IMR-90 (cell line): ENCODE data around the gene UQCC5. TPM values are rescaled to one million over a fixed set of nuclear protein-coding genes. Genes with fewer than 3 reads are reported as not detected.
A peak's percentile ranks its signal among the peaks of the same experiment; 100 is the strongest.

Experiments
- ATAC-seq: fragments of 200-7000 bp; cut with Tn5 transposase; 2 replicates; pipeline ENCODE4 v1.9.1; 2020; ENCODE audit warnings: low read depth, mild to moderate bottlenecking, moderate library complexity
- BruUV-seq: library from RNA; stranded (reverse); fragments of 400-500 nt; replicated peaks from 2 replicates; lab custom pipeline; 2021; lab: Mats Ljungman, UMichigan
- CTCF ChIA-PET: fragments of 300-600 bp; formaldehyde crosslinking; extraction: SDS; loops from one replicate; lab custom pipeline; 2021; ENCODE audit warnings: antibody characterized with exemption; lab: Yijun Ruan, JAX
- POLR2A ChIA-PET: fragments of 300-600 bp; sonication (Branson Sonifier 250); formaldehyde crosslinking; loops from one replicate; lab custom pipeline; 2022; ENCODE audit warnings: antibody characterized with exemption; ENCODE audit not compliant: unreplicated experiment; lab: Charles Lee
- DNase-seq: peaks from one replicate; pipeline ENCODE4 v3.0.0; 2013
- H2AFZ ChIP-seq: replicated peaks from 2 replicates; pipeline ENCODE3; 2013; ENCODE audit warnings: low read length, mild to moderate bottlenecking; ENCODE audit not compliant: poor library complexity
- H2AK5ac ChIP-seq: 2 replicates; pipeline ENCODE4 v1.6.1; 2013; ENCODE audit warnings: low read depth, low read length, inconsistent platforms
- H2AK9ac ChIP-seq: replicated peaks from 2 replicates; pipeline ENCODE3; 2013; ENCODE audit warnings: mild to moderate bottlenecking, low read depth, low read length, moderate library complexity; ENCODE audit not compliant: poor library complexity
- H2BK120ac ChIP-seq: 2 replicates; pipeline ENCODE4 v1.6.1; 2013; ENCODE audit warnings: low read depth, low read length, inconsistent platforms
- H2BK15ac ChIP-seq: 3 replicates; pipeline ENCODE4 v1.6.1; 2013; ENCODE audit warnings: low read depth, low read length, inconsistent platforms
- H2BK20ac ChIP-seq: 2 replicates; pipeline ENCODE4 v1.6.1; 2013; ENCODE audit warnings: low read depth, mild to moderate bottlenecking, inconsistent platforms, low read length, moderate library complexity
- H2BK5ac ChIP-seq: 2 replicates; pipeline ENCODE4 v1.6.1; 2013; ENCODE audit warnings: mild to moderate bottlenecking, low read depth, low read length, inconsistent platforms; ENCODE audit not compliant: poor library complexity, severe bottlenecking
- H3K14ac ChIP-seq: replicated peaks from 2 replicates; pipeline ENCODE4 v1.6.1; 2013; ENCODE audit warnings: low read depth, low read length, inconsistent platforms
- H3K18ac ChIP-seq: 2 replicates; pipeline ENCODE4 v1.6.1; 2013; ENCODE audit warnings: low read depth, low read length, control low read depth
- H3K23ac ChIP-seq: 2 replicates; pipeline ENCODE4 v1.6.1; 2013; ENCODE audit warnings: low read depth, low read length, inconsistent platforms
- H3K27ac ChIP-seq: 2 replicates; pipeline ENCODE4 v1.5.1; 2013; ENCODE audit warnings: mild to moderate bottlenecking, control low read depth, low read length; ENCODE audit not compliant: insufficient read depth
- H3K27me3 ChIP-seq: 2 replicates; pipeline ENCODE4 v1.6.1; 2013; ENCODE audit warnings: low read length; ENCODE audit not compliant: control insufficient read depth, insufficient read depth
- H3K36me3 ChIP-seq: 2 replicates; pipeline ENCODE4 v1.6.1; 2013; ENCODE audit warnings: low read length, mixed read lengths; ENCODE audit not compliant: control insufficient read depth, insufficient read depth
- H3K4ac ChIP-seq: 2 replicates; pipeline ENCODE4 v1.6.1; 2013; ENCODE audit warnings: low read depth, low read length, inconsistent platforms
- H3K4me1 ChIP-seq: 2 replicates; pipeline ENCODE4 v1.6.1; 2013; ENCODE audit warnings: low read length, mixed read lengths; ENCODE audit not compliant: control insufficient read depth, insufficient read depth
- H3K4me2 ChIP-seq: 2 replicates; pipeline ENCODE4 v1.6.1; 2013; ENCODE audit warnings: low read depth, mild to moderate bottlenecking, control low read depth, low read length, moderate library complexity
- H3K4me3 ChIP-seq: 2 replicates; pipeline ENCODE4 v1.5.1; 2013; ENCODE audit warnings: low read depth, mild to moderate bottlenecking, control low read depth, low read length, moderate library complexity; ENCODE audit not compliant: insufficient read depth
- H3K56ac ChIP-seq: 2 replicates; pipeline ENCODE4 v1.6.1; 2013; ENCODE audit warnings: low read length, inconsistent platforms; ENCODE audit not compliant: insufficient read depth; ENCODE audit errors: extremely low read depth
- H3K79me1 ChIP-seq, 2 experiments: 2 replicates each; pipeline ENCODE4 v1.6.1; 2013; ENCODE audit warnings: low read length in 2 of 2, inconsistent platforms in 1 of 2, low read depth in 1 of 2
- H3K9ac ChIP-seq: 2 replicates; pipeline ENCODE4 v1.6.1; 2013; ENCODE audit warnings: low read depth, low read length, control low read depth
- H3K9me1 ChIP-seq: 2 replicates; pipeline ENCODE4 v1.6.1; 2013; ENCODE audit warnings: low read length, inconsistent platforms; ENCODE audit not compliant: insufficient read depth
- H3K9me3 ChIP-seq: 2 replicates; pipeline ENCODE4 v1.6.1; 2013; ENCODE audit warnings: low read length; ENCODE audit not compliant: control insufficient read depth, insufficient read depth
- H4K20me1 ChIP-seq: 2 replicates; pipeline ENCODE4 v1.6.1; 2013; ENCODE audit warnings: low read length, inconsistent platforms; ENCODE audit not compliant: insufficient read depth
- H4K5ac ChIP-seq: 2 replicates; pipeline ENCODE4 v1.6.1; 2013; ENCODE audit warnings: mild to moderate bottlenecking, low read depth, low read length, control low read depth
- H4K8ac ChIP-seq, 2 experiments: 2 replicates each; pipeline ENCODE4 v1.6.1; 2013; ENCODE audit warnings: low read depth in 2 of 2, low read length in 2 of 2, control low read depth in 1 of 2, inconsistent platforms in 1 of 2
- H4K91ac ChIP-seq: 2 replicates; pipeline ENCODE4 v1.6.1; 2013; ENCODE audit warnings: low read depth, low read length, inconsistent platforms; ENCODE audit not compliant: insufficient read depth
- CHD1 ChIP-seq: IDR thresholded peaks from 2 replicates; pipeline ENCODE4 v1.6.1; 2012; ENCODE audit warnings: low read depth, low read length, improper control_type of control experiment
- RAD21 ChIP-seq: IDR thresholded peaks from 2 replicates; pipeline ENCODE4 v1.6.1; 2012; ENCODE audit warnings: low read length, improper control_type of control experiment
- SMC3 ChIP-seq: fragments of 150-350 bp; IDR thresholded peaks from 2 replicates; pipeline ENCODE4 v1.6.1; 2016; ENCODE audit warnings: low read depth, mild to moderate bottlenecking, antibody characterized with exemption, low read length, moderate library complexity
- WGBS, 2 experiments: methylation state at CpG; one replicate each; pipeline versions ENCODE4 v1.1.5 to v1.1.7; 2013; ENCODE audit warnings: missing lambda C conversion rate in 2 of 2; ENCODE audit not compliant: insufficient read length in 1 of 2; ENCODE audit errors: extremely low coverage in 2 of 2; 5-methylcytosine and 5-hydroxymethylcytosine counted together
- dilution Hi-C: fragments of 300-500 bp; cut with HindIII; formaldehyde crosslinking; loops from one replicate; pipeline ENCODE4 v1.14.3; 2018; ENCODE audit warnings: low sequenced_read_pairs; ENCODE audit not compliant: unreplicated experiment
- in situ Hi-C: fragments of 300-500 bp; cut with MboI; formaldehyde crosslinking; loops from 3 replicates; pipeline ENCODE4 v1.14.3; 2019; ENCODE audit warnings: low sequenced_read_pairs, inconsistent platforms, mixed read lengths
- intact Hi-C: fragments of 100-400 bp; cut with micrococcal nuclease; formaldehyde crosslinking; loops from 2 replicates; pipeline ENCODE4 v1.10.0; 2022
- polyA plus RNA-seq, 3 experiments: library from polyadenylated mRNA; depleted of rRNA; stranded (reverse); fragments of >200 nt; gene quantifications; 2 replicates each; pipeline ENCODE4 v1.2.3, GENCODE V29; 2012; ENCODE audit warnings: low replicate concordance in 1 of 3
- total RNA-seq: library from RNA; depleted of rRNA; stranded (reverse); fragments of >200 nt; gene quantifications from 2 replicates; pipeline ENCODE4 v1.2.3, GENCODE V29; 2012

The UQCC5 gene
- total and polyA plus RNA-seq, 2 of the 4 experiments (the other 2 are of a cell fraction), result 1.1 to 16.9 TPM

DNA sequence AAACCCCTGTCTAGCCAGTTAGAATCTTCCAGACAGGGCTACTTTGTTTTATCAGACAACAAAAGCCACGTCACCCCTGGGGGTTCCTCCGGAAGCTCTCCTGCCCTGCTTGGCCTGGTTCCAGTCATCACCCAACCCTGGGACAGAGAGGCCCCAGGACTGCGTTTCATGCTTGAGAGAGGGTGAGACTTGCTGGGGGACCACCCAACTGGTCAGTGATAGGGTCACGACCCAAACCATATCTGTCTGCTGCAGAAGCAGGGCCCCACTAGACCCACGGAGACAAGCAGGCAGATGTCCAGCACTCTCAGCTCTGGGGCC lies 3.9 kb upstream of the UQCC5 start:
- H3K27ac ChIP-seq, result peak overlapping the region; percentile 72
- ChIA-PET CTCF (no interaction called here), POLR2A (no interaction called here)
- no peak overlapping the region for H2BK120ac ChIP-seq
- H4K91ac ChIP-seq, result peak overlapping the region; percentile 50
- no peak overlapping the region for H2BK15ac ChIP-seq
- H4K20me1 ChIP-seq, result peaks cover 49% of the 10 kb centered on the region
- no peak overlapping the region for H2BK20ac ChIP-seq
- BruUV-seq, result no TSS peak
- peak overlapping the region; percentile 84 for H2AFZ ChIP-seq
- in situ Hi-C loops, result no loop called here
- peak overlapping the region; percentile 72 for H3K4me3 ChIP-seq
- peak overlapping the region; percentile 95 for H3K4me2 ChIP-seq
- H3K23ac ChIP-seq, result peak overlapping the region; percentile 46; the same call in 1 of the 2 replicates
- TF ChIP-seq SMC3 (0 out of 2 replicates have a peak, but pooled peaks have one; percentile 4), CHD1 (no peak), RAD21 (no peak)
- H4K8ac ChIP-seq, result peak overlapping the region; percentile 34 to 59; a peak in 2 of 4 replicates
- H3K79me1 ChIP-seq, result peaks cover 25 to 85% of the 10 kb centered on the region in 2 experiments
- H3K9me1 ChIP-seq, result peaks cover 20% of the 10 kb centered on the region
- H2AK5ac ChIP-seq, result peak overlapping the region; percentile 78
- H4K5ac ChIP-seq, result peak overlapping the region; percentile 10; the same call in 1 of the 2 replicates
- peaks cover 17% of the 10 kb centered on the region for H3K36me3 ChIP-seq
- no CpG with 5 or more reads among the region's 5 CpGs for WGBS, 2 experiments
- no peaks in the 10 kb centered on the region for H3K27me3 ChIP-seq
- peak overlapping the region; percentile 53 for H2BK5ac ChIP-seq
- DNase-seq, result peak; percentile 62
- peak overlapping the region; percentile 57 for H3K56ac ChIP-seq
- peak overlapping the region; percentile 69 for H3K4ac ChIP-seq
- no peak overlapping the region for H3K18ac ChIP-seq
- intact Hi-C loops, result no loop called here
- no peak for ATAC-seq
- H3K4me1 ChIP-seq, result peaks cover 29% of the 10 kb centered on the region
- dilution Hi-C loops, result no loop called here
- no peaks in the 10 kb centered on the region for H3K9me3 ChIP-seq
- H3K14ac ChIP-seq, result peak overlapping the region; percentile 90
- H3K9ac ChIP-seq, result peak overlapping the region; percentile 75
- peak overlapping the region; percentile 68 for H2AK9ac ChIP-seq
